Left lung (tissue), 10 donors: ENCODE measurements around the gene IDI1. TPM values are rescaled to one million over a fixed set of nuclear protein-coding genes. Genes with fewer than 3 reads are reported as not detected.
"Not testable (repeated sequence)": the region's sequence is repeated elsewhere in the genome, so short reads cannot be mapped to it uniquely, and the experiment has no call there.

Source experiments
- ATAC-seq: fragments of 200-7000 bp; cut with Tn5 transposase; one replicate; pipeline ENCODE4 v1.9.1; 2020; ENCODE audit warnings: moderate library complexity
- DNase-seq, 4 donors: peaks; one replicate each; pipeline ENCODE4 v3.0.0-alpha.2; 2013 to 2020
- H3K27ac ChIP-seq, 2 donors: fragments of 200-600 bp; sonication (generic) in 1 of 2; one replicate each; pipeline versions ENCODE4 v1.5.0 to v1.8.0; 2020 to 2021
- H3K27me3 ChIP-seq, 2 donors: fragments of 200-600 bp; sonication (generic) in 1 of 2; one replicate each; pipeline versions ENCODE4 v1.5.0 to v1.8.0; 2020 to 2021
- H3K36me3 ChIP-seq, 2 donors: fragments of 200-600 bp; sonication (generic) in 1 of 2; one replicate each; pipeline versions ENCODE4 v1.5.0 to v1.8.0; 2020 to 2021
- H3K4me1 ChIP-seq, 2 donors: fragments of 200-600 bp; one replicate each; pipeline ENCODE4 v1.8.0; 2021
- H3K4me3 ChIP-seq, 2 donors: fragments of 200-600 bp; sonication (generic) in 1 of 2; one replicate each; pipeline versions ENCODE4 v1.5.0 to v1.8.0; 2020 to 2021; ENCODE audit warnings: mild to moderate bottlenecking in 1 of 2
- H3K9me3 ChIP-seq, 2 donors: fragments of 200-600 bp; sonication (generic) in 1 of 2; one replicate each; pipeline versions ENCODE4 v1.5.0 to v1.8.0; 2020 to 2021
- CTCF ChIP-seq, 2 donors: fragments of 200-600 bp; sonication (generic) in 1 of 2; IDR thresholded peaks; one replicate each; pipeline versions ENCODE4 v1.5.0 to v1.8.0; 2021; ENCODE audit warnings: antibody characterized with exemption in 2 of 2
- intact Hi-C, 2 donors: fragments of 100-400 bp; cut with DNase I; formaldehyde crosslinking; loops; one replicate each; pipeline versions ENCODE4 v1.11.2 to v1.14.2; 2022
- polyA plus RNA-seq, 6 donors: library from polyadenylated mRNA; unstranded; fragments of 120-200 nt; gene quantifications; one replicate each; pipeline ENCODE4 v1.2.1, GENCODE V29; 2013; ENCODE audit not compliant: insufficient read length in 6 of 6
- total RNA-seq, 2 donors: library from RNA; stranded (reverse); fragmentation: NEBNext Ultra II Directional; extraction: Animal tissue kit (Norgen Biotek cat#: 25700); gene quantifications; one replicate each; pipeline ENCODE4 v1.2.1, GENCODE V29; 2021
- donor health status: DM: no; HTN: yes; CAD: no.
- donor health status: DM: no; HTN: no; CAD: no.

IDI1 gene
- total and polyA plus RNA-seq, 8 donors, result 43.7 to 101 (median 62.6) TPM

GRCh38 chr10:1044964-1045363 is 4.0 kb downstream of the IDI1 start:
- H3K36me3 ChIP-seq, result peaks cover 3 to 33% of the 10 kb centered on the region in 2 donors
- H3K4me3 ChIP-seq, result peak overlapping the region in 1 of 2 donors; percentile 8
- no peak for DNase-seq
- H3K4me1 ChIP-seq, result peaks cover 0 to 56% of the 10 kb centered on the region in 2 donors
- ATAC-seq, result no peak
- no peaks in the 10 kb centered on the region for H3K9me3 ChIP-seq
- no peaks in the 10 kb centered on the region for H3K27me3 ChIP-seq
- no peak for TF ChIP-seq CTCF (IDR thresholded peaks at IDR 0.05)
- H3K27ac ChIP-seq, result peak overlapping the region in 1 of 2 donors; percentile 96
- intact Hi-C loops, result no loop called here

- Histone ChIP-seq H3K36me3 (peaks cover 3 to 41% of the 10 kb centered on the region in 2 donors), H3K9me3 (no peaks in the 10 kb centered on the region), H3K27ac (peak overlapping the region; percentile 49 to 96), H3K27me3 (no peaks in the 10 kb centered on the region), H3K4me1 (peaks cover 0 to 52% of the 10 kb centered on the region in 2 donors), H3K4me3 (peak overlapping the region in 1 of 2 donors; percentile 34)
- intact Hi-C loops, result no loop called here
- TF ChIP-seq CTCF (IDR thresholded peaks at IDR 0.05), result no peak
- DNase-seq (no peak), ATAC-seq (no peak)
Measured at GRCh38 chr10:1044146-1044545, 4.8 kb downstream of the IDI1 start.

GRCh38 chr10:1043532-1043995 is 5.4 kb downstream of the IDI1 start:
- Histone ChIP-seq H3K27ac (peak overlapping the region; percentile 49 to 96), H3K27me3 (no peaks in the 10 kb centered on the region), H3K9me3 (no peaks in the 10 kb centered on the region), H3K4me1 (peaks cover 0 to 52% of the 10 kb centered on the region in 2 donors), H3K36me3 (peaks cover 3 to 45% of the 10 kb centered on the region in 2 donors), H3K4me3 (peak overlapping the region in 1 of 2 donors; percentile 34)
- intact Hi-C loops, result no loop called here
- ATAC-seq (peak; percentile 23), DNase-seq (peak in 1 of 4 donors; percentile 53)
- no peak for TF ChIP-seq CTCF (IDR thresholded peaks at IDR 0.05)

GRCh38 chr10:1041514-1041913 is 7.4 kb downstream of the IDI1 start:
- Histone ChIP-seq H3K36me3 (peaks cover 3 to 65% of the 10 kb centered on the region in 2 donors), H3K27ac (peak overlapping the region in 1 of 2 donors; percentile 96), H3K27me3 (no peaks in the 10 kb centered on the region), H3K4me3 (no peak overlapping the region), H3K4me1 (peaks cover 0 to 45% of the 10 kb centered on the region in 2 donors), H3K9me3 (no peaks in the 10 kb centered on the region)
- no peak for DNase-seq
- no peak for TF ChIP-seq CTCF (IDR thresholded peaks at IDR 0.05)
- ATAC-seq, result no peak
- intact Hi-C loops, result no loop called here

- intact Hi-C loops, result no loop called here
- H3K4me1 ChIP-seq, result peaks cover 0 to 33% of the 10 kb centered on the region in 2 donors
- H3K36me3 ChIP-seq, result peaks cover 3 to 68% of the 10 kb centered on the region in 2 donors
- no peaks in the 10 kb centered on the region for H3K9me3 ChIP-seq
- DNase-seq (no peak), ATAC-seq (no peak)
- no peak for TF ChIP-seq CTCF (IDR thresholded peaks at IDR 0.05)
- no peak overlapping the region for H3K4me3 ChIP-seq
- H3K27ac ChIP-seq, result no peak overlapping the region
- no peaks in the 10 kb centered on the region for H3K27me3 ChIP-seq
Measured at GRCh38 chr10:1040133-1040532, 8.8 kb downstream of the IDI1 start.

GRCh38 chr10:1038769-1039168 is 10.2 kb downstream of the IDI1 start:
- H3K4me3 ChIP-seq, H3K9me3 ChIP-seq, ATAC-seq, intact Hi-C loops, H3K27me3 ChIP-seq, DNase-seq, H3K27ac ChIP-seq: not testable (repeated sequence)
- peaks cover 3 to 68% of the 10 kb centered on the region in 2 donors for H3K36me3 ChIP-seq
- peaks cover 0 to 19% of the 10 kb centered on the region in 2 donors for H3K4me1 ChIP-seq
